ENCODE data around the gene DDX60. TPM values are rescaled to one million over a fixed set of nuclear protein-coding genes. Genes with fewer than 3 reads are reported as not detected.
A peak's percentile ranks its signal among the peaks of the same experiment; 100 is the strongest.
"Not testable (repeated sequence)": the region's sequence is repeated elsewhere in the genome, so short reads cannot be mapped to it uniquely, and the experiment has no call there.

DDX60 gene
- total RNA-seq, 1 experiment from 2014 or later: 4.7 TPM

- TF ChIP-seq CTCF (IDR thresholded peaks at IDR 0.05; ENCODE audit: unreplicated experiment): no peak
- no peaks in the 10 kb centered on the region for H3K36me3 Mint-ChIP-seq (ENCODE audit: insufficient read depth, unreplicated experiment)
- ChIA-PET CTCF (no interaction called here), POLR2A (no interaction called here)
- no peaks in the 10 kb centered on the region for H3K27me3 Mint-ChIP-seq (ENCODE audit: insufficient read depth, unreplicated experiment)
- DNase-seq (ENCODE audit: unreplicated experiment): no peak
- no TSS peak for BruUV-seq (replicated peaks)
- H3K27ac Mint-ChIP-seq (ENCODE audit: low read depth, unreplicated experiment): no peak overlapping the region
- intact Hi-C loops (cut with micrococcal nuclease): no loop called here
- H3K9me3 Mint-ChIP-seq (ENCODE audit: unreplicated experiment): no peaks in the 10 kb centered on the region
- H3K4me3 Mint-ChIP-seq (ENCODE audit: unreplicated experiment): no peak overlapping the region
- no peaks in the 10 kb centered on the region for H3K4me1 Mint-ChIP-seq (ENCODE audit: insufficient read depth, unreplicated experiment)
Observed at GRCh38 chr4:168240821-168241220, 77.7 kb downstream of the DDX60 start.

- Mint-ChIP-seq H3K27me3 (ENCODE audit: insufficient read depth, unreplicated experiment) (no peaks in the 10 kb centered on the region), H3K36me3 (ENCODE audit: insufficient read depth, unreplicated experiment) (no peaks in the 10 kb centered on the region), H3K9me3 (ENCODE audit: unreplicated experiment) (no peaks in the 10 kb centered on the region), H3K27ac (ENCODE audit: low read depth, unreplicated experiment) (no peak overlapping the region), H3K4me1 (ENCODE audit: insufficient read depth, unreplicated experiment) (peaks cover 20% of the 10 kb centered on the region), H3K4me3 (ENCODE audit: unreplicated experiment) (no peak overlapping the region)
- TF ChIP-seq CTCF (IDR thresholded peaks at IDR 0.05; ENCODE audit: unreplicated experiment): no peak
- BruUV-seq (replicated peaks): no TSS peak
- peak; percentile 69 for DNase-seq (ENCODE audit: unreplicated experiment)
- intact Hi-C loops (cut with micrococcal nuclease): no loop called here
- CTCF ChIA-PET: no interaction called here
- POLR2A ChIA-PET: no interaction called here
Observed at GRCh38 chr4:168221301-168221700, 97.3 kb downstream of the DDX60 start.

GRCh38 chr4:168220893-168221292 lies 97.7 kb downstream of the DDX60 start:
- DNase-seq (ENCODE audit: unreplicated experiment): peak; percentile 11
- no peaks in the 10 kb centered on the region for H3K27me3 Mint-ChIP-seq (ENCODE audit: insufficient read depth, unreplicated experiment)
- intact Hi-C loops (cut with micrococcal nuclease): no loop called here
- BruUV-seq (replicated peaks): no TSS peak
- CTCF ChIA-PET: no interaction called here
- no peak overlapping the region for H3K4me3 Mint-ChIP-seq (ENCODE audit: unreplicated experiment)
- POLR2A ChIA-PET: no interaction called here
- H3K27ac Mint-ChIP-seq (ENCODE audit: low read depth, unreplicated experiment): no peak overlapping the region
- no peak for TF ChIP-seq CTCF (IDR thresholded peaks at IDR 0.05; ENCODE audit: unreplicated experiment)
- no peaks in the 10 kb centered on the region for H3K9me3 Mint-ChIP-seq (ENCODE audit: unreplicated experiment)
- H3K4me1 Mint-ChIP-seq (ENCODE audit: insufficient read depth, unreplicated experiment): peaks cover 20% of the 10 kb centered on the region
- H3K36me3 Mint-ChIP-seq (ENCODE audit: insufficient read depth, unreplicated experiment): no peaks in the 10 kb centered on the region

GRCh38 chr4:168218645-168219044 lies 99.9 kb downstream of the DDX60 start:
- peaks cover 20% of the 10 kb centered on the region for H3K4me1 Mint-ChIP-seq (ENCODE audit: insufficient read depth, unreplicated experiment)
- no peaks in the 10 kb centered on the region for H3K27me3 Mint-ChIP-seq (ENCODE audit: insufficient read depth, unreplicated experiment)
- H3K9me3 Mint-ChIP-seq (ENCODE audit: unreplicated experiment): peaks cover 7% of the 10 kb centered on the region
- H3K27ac Mint-ChIP-seq (ENCODE audit: low read depth, unreplicated experiment): no peak overlapping the region
- no peaks in the 10 kb centered on the region for H3K36me3 Mint-ChIP-seq (ENCODE audit: insufficient read depth, unreplicated experiment)
- no peak overlapping the region for H3K4me3 Mint-ChIP-seq (ENCODE audit: unreplicated experiment)
- POLR2A ChIA-PET: no interaction called here
- CTCF ChIA-PET: no interaction called here
- no TSS peak for BruUV-seq (replicated peaks)
- peak; percentile 2 for DNase-seq (ENCODE audit: unreplicated experiment)
- intact Hi-C loops (cut with micrococcal nuclease): no loop called here
- TF ChIP-seq CTCF (IDR thresholded peaks at IDR 0.05; ENCODE audit: unreplicated experiment): no peak

- POLR2A ChIA-PET: interaction anchor here (0.7 kb wide), 1 partner anchor 11 kb away, joined by 3 read pairs; no protein-coding TSS in a partner anchor
- DNase-seq (ENCODE audit: unreplicated experiment); H3K27me3 Mint-ChIP-seq (ENCODE audit: insufficient read depth, unreplicated experiment); H3K4me1 Mint-ChIP-seq (ENCODE audit: insufficient read depth, unreplicated experiment); BruUV-seq (replicated peaks); CTCF ChIA-PET; H3K9me3 Mint-ChIP-seq (ENCODE audit: unreplicated experiment); H3K4me3 Mint-ChIP-seq (ENCODE audit: unreplicated experiment); intact Hi-C loops (cut with micrococcal nuclease); H3K36me3 Mint-ChIP-seq (ENCODE audit: insufficient read depth, unreplicated experiment): not testable (repeated sequence)
- peak overlapping the region; percentile 44 for H3K27ac Mint-ChIP-seq (ENCODE audit: low read depth, unreplicated experiment)
Observed at GRCh38 chr4:168213511-168213910, 105.0 kb downstream of the DDX60 start.
